ENCODE data around the gene DCTN4.

DNA sequence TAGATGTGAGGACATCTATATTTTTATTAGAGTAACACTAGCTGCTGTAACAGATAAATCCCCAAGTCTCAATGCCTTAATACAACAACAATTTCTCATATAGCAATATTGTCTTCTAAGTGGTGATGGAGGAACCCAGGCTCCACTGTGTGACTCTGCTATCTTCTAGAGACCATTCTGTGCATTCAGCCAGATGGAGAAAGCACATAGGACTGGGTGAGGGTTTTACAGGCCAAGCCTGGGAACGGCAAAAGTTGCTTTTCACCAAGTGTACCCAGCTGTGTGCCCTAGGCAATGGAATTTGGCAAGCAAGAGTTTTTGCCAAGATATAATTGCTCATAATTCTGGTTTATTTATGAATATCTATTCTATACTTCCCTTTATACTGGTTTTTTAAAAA is 69.7 kb downstream of the DCTN4 start:
- no peak for TF ChIP-seq CTCF (IDR thresholded peaks at IDR 0.05)
- no peak for TF ChIP-seq POLR2A (IDR thresholded peaks at IDR 0.05)

Measured in adrenal gland (tissue), 5 donors.